Endothelial cell of umbilical vein (primary cell): ENCODE data around the gene CEP83.

ENCODE experiments used
- POLR2A ChIP-seq: IDR thresholded peaks from 2 replicates; pipeline ENCODE4 v1.6.1; 2012; ENCODE audit warnings: low read depth, mild to moderate bottlenecking, control low read depth, low read length
- TF ChIP-seq, protein P1 (sequence below), 2 donors: IDR thresholded peaks; 1 replicate in 1 of 2; 2 replicates in 1 of 2; pipeline ENCODE4 v1.5.1; 2011; ENCODE audit warnings: low read length in 2 of 2, mild to moderate bottlenecking in 2 of 2, moderate library complexity in 2 of 2, control low read depth in 1 of 2, inconsistent platforms in 1 of 2, low read depth in 1 of 2; ENCODE audit not compliant: insufficient read depth in 1 of 2; ENCODE audit errors: extremely low read depth in 1 of 2
- TF ChIP-seq, protein P2 (sequence below): IDR thresholded peaks from 2 replicates; pipeline ENCODE4 v1.6.1; 2011; ENCODE audit not compliant: insufficient read depth, insufficient read length

DNA sequence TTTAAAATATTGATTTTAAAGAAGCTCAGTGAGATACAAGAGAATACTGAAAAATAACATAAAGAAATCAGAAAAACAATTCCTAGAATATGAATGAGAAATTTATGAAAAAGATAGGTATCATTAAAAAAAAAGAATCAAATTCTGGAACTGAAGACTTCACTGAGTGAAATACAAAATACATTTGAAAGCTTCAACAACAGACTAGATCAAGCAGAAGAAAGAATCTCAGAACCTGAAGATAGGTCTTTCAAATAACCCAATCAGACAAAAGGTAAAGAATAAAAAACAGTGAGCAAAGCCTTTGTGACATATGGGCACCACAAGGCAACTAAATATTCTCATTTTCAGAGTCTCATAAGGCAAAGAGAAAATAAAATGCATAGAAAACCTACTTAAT, 29.4 kb downstream of the CEP83 start:
- no peak for TF ChIP-seq POLR2A
- TF ChIP-seq, protein P1, sequence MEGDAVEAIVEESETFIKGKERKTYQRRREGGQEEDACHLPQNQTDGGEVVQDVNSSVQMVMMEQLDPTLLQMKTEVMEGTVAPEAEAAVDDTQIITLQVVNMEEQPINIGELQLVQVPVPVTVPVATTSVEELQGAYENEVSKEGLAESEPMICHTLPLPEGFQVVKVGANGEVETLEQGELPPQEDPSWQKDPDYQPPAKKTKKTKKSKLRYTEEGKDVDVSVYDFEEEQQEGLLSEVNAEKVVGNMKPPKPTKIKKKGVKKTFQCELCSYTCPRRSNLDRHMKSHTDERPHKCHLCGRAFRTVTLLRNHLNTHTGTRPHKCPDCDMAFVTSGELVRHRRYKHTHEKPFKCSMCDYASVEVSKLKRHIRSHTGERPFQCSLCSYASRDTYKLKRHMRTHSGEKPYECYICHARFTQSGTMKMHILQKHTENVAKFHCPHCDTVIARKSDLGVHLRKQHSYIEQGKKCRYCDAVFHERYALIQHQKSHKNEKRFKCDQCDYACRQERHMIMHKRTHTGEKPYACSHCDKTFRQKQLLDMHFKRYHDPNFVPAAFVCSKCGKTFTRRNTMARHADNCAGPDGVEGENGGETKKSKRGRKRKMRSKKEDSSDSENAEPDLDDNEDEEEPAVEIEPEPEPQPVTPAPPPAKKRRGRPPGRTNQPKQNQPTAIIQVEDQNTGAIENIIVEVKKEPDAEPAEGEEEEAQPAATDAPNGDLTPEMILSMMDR (IDR thresholded peaks at IDR 0.05; ENCODE audit: extremely low read depth in 1 of 2, insufficient read depth in 1 of 2, low read depth in 1 of 2, low read length in 2 of 2) = no peak
- TF ChIP-seq, protein P2, sequence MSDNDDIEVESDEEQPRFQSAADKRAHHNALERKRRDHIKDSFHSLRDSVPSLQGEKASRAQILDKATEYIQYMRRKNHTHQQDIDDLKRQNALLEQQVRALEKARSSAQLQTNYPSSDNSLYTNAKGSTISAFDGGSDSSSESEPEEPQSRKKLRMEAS = no peak
